ENCODE data around the gene B3GAT3.

- TF ChIP-seq CTCF (IDR thresholded peaks at IDR 0.05; ENCODE audit: control extremely low read depth in 1 of 3, insufficient read depth in 1 of 3, low read depth in 1 of 3, low read length in 3 of 3) = no peak
- no peak for TF ChIP-seq EZH2 (IDR thresholded peaks at IDR 0.05; ENCODE audit: low read depth, low read length, severe bottlenecking)
- no peak for TF ChIP-seq PHF8 (conservative IDR thresholded peaks at IDR 0.05; ENCODE audit: low read depth, low read length)
- no peak for TF ChIP-seq POLR2A (IDR thresholded peaks at IDR 0.05; ENCODE audit: control extremely low read depth in 1 of 2, low read depth in 2 of 2, low read length in 2 of 2)
- TF ChIP-seq EP300 (IDR thresholded peaks at IDR 0.05; ENCODE audit: borderline replicate concordance in 1 of 2, low read depth in 2 of 2, low read length in 2 of 2) = no peak
- TF ChIP-seq, protein P1, sequence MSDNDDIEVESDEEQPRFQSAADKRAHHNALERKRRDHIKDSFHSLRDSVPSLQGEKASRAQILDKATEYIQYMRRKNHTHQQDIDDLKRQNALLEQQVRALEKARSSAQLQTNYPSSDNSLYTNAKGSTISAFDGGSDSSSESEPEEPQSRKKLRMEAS (IDR thresholded peaks at IDR 0.05) = no peak
- no peak for TF ChIP-seq HDAC2 (IDR thresholded peaks at IDR 0.05; ENCODE audit: borderline replicate concordance in 1 of 2, low read depth in 2 of 2, low read length in 2 of 2)
Measured at GRCh38 chr11:62604460-62605120, 17.2 kb downstream of the B3GAT3 start.

Data from H1 (cell line).